ENCODE data around the gene PRRC1. TPM values are rescaled to one million over a fixed set of nuclear protein-coding genes. Genes with fewer than 3 reads are reported as not detected.

Gene PRRC1
- polyA plus RNA-seq, 1 donor from 2014 or later = 36.3 TPM

- TF ChIP-seq EZH2 (IDR thresholded peaks at IDR 0.05; ENCODE audit: borderline replicate concordance, insufficient read depth, low read length, poor library complexity, severe bottlenecking) (no peak), TAF1 (IDR thresholded peaks at IDR 0.05; ENCODE audit: low read depth) (no peak)
- no peak overlapping the region for H2AFZ ChIP-seq (ENCODE audit: low read depth, low read length)
These were observed 78.3 kb downstream of the PRRC1 start for GRCh38 chr5:127595484-127596368.

DNA sequence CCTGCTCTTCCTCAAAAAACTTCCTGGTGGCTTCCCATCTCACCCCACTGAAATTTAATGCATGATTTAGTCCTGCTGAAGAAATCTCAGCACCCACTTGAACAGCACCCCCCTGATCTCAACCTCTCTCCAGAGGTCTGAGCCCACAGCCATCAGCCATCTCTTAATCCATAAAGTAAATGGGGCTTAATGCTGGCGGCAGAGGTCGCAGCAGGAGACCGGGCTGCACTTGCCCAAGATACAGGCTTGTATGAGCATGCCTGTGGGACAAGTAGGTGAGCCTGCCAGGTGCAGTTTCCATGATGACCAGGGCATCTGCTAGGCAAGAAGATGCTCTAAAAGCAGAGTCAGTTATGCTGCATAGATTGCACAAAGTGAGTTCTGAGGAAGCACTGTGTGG, 79.1 kb downstream of the PRRC1 start:
- H3K9me2 ChIP-seq (ENCODE audit: insufficient read depth, low read length) = no peaks in the 10 kb centered on the region
- no peak overlapping the region for H3K4me2 ChIP-seq (ENCODE audit: low read length)
- H3K27ac ChIP-seq (ENCODE audit: low read length) = no peak overlapping the region
- H4K20me1 ChIP-seq (ENCODE audit: insufficient read depth) = no peaks in the 10 kb centered on the region
- no peak overlapping the region for H3K9ac ChIP-seq (ENCODE audit: low read length)
- no peaks in the 10 kb centered on the region for H3K27me3 ChIP-seq (ENCODE audit: insufficient read depth, low read depth, low read length)
- no peak overlapping the region for H2AFZ ChIP-seq (ENCODE audit: low read depth, low read length)
- no peaks in the 10 kb centered on the region for H3F3A ChIP-seq (ENCODE audit: insufficient read depth, low read length, poor library complexity, severe bottlenecking)
- H3K79me2 ChIP-seq (replicated peaks; ENCODE audit: insufficient read depth, low read length) = no peaks in the 10 kb centered on the region
- no peaks in the 10 kb centered on the region for H3K9me3 ChIP-seq (ENCODE audit: low read length)
- TF ChIP-seq MXI1 (conservative IDR thresholded peaks at IDR 0.05; ENCODE audit: poor library complexity, severe bottlenecking) (no peak), EP300 (conservative IDR thresholded peaks at IDR 0.05; ENCODE audit: poor library complexity, severe bottlenecking) (no peak), EZH2 (IDR thresholded peaks at IDR 0.05; ENCODE audit: borderline replicate concordance, insufficient read depth, low read length, poor library complexity, severe bottlenecking) (no peak), TAF1 (IDR thresholded peaks at IDR 0.05; ENCODE audit: low read depth) (no peak), CTCF (IDR thresholded peaks at IDR 0.05; ENCODE audit: poor library complexity, severe bottlenecking) (no peak)
- H3K36me3 ChIP-seq (ENCODE audit: insufficient read depth, low read length) = no peaks in the 10 kb centered on the region
- no peak overlapping the region for H3K4me3 ChIP-seq (ENCODE audit: low read length)

More at GRCh38 chr5:127595484-127596368, 78.3 kb downstream of the PRRC1 start:
- Histone ChIP-seq H3K27ac (ENCODE audit: low read length) (no peak overlapping the region), H3K9ac (ENCODE audit: low read length) (no peak overlapping the region), H3K27me3 (ENCODE audit: insufficient read depth, low read depth, low read length) (no peaks in the 10 kb centered on the region), H3K79me2 (replicated peaks; ENCODE audit: insufficient read depth, low read length) (no peaks in the 10 kb centered on the region), H3K4me2 (ENCODE audit: low read length) (no peak overlapping the region), H3K4me3 (ENCODE audit: low read length) (no peak overlapping the region), H3K9me3 (ENCODE audit: low read length) (no peaks in the 10 kb centered on the region), H3K9me2 (ENCODE audit: insufficient read depth, low read length) (no peaks in the 10 kb centered on the region), H3K36me3 (ENCODE audit: insufficient read depth, low read length) (no peaks in the 10 kb centered on the region), H4K20me1 (ENCODE audit: insufficient read depth) (no peaks in the 10 kb centered on the region), H3F3A (ENCODE audit: insufficient read depth, low read length, poor library complexity, severe bottlenecking) (no peaks in the 10 kb centered on the region)

DNA sequence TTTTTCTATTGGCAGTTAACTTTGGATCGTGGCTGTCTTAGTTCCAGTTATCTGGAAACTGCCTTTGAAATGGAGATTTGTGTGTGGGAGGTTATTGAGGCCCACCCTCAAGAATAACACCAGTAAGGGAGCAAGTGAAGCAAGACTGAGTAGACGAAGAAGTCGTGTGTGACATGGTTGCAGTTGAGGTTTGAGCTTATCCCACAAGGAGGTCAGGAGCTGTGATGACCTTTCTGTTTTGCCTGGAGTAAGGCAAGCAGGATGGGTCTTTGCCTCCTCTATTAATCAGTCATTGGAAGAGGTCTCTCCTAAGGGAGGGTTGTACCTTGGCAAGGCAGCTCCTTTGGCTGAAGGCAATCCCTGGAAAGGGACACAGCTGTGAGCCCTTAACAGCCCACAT, 81.9 kb downstream of the PRRC1 start:
- no peak overlapping the region for H3K4me3 ChIP-seq (ENCODE audit: low read length)
- no peaks in the 10 kb centered on the region for H3K9me3 ChIP-seq (ENCODE audit: low read length)
- H3K9ac ChIP-seq (ENCODE audit: low read length) = no peak overlapping the region
- no peaks in the 10 kb centered on the region for H3K27me3 ChIP-seq (ENCODE audit: insufficient read depth, low read depth, low read length)
- no peak for TF ChIP-seq MXI1 (conservative IDR thresholded peaks at IDR 0.05; ENCODE audit: poor library complexity, severe bottlenecking)
- TF ChIP-seq TAF1 (IDR thresholded peaks at IDR 0.05; ENCODE audit: low read depth) = no peak
- no peak for TF ChIP-seq SMC3 (conservative IDR thresholded peaks at IDR 0.05; ENCODE audit: poor library complexity)
- no peak for TF ChIP-seq RAD21 (conservative IDR thresholded peaks at IDR 0.05)
- no peak for TF ChIP-seq REST (IDR thresholded peaks at IDR 0.05; ENCODE audit: borderline replicate concordance)
- no peak for TF ChIP-seq POLR2AphosphoS5 (IDR thresholded peaks at IDR 0.05)
- TF ChIP-seq CTCF (IDR thresholded peaks at IDR 0.05; ENCODE audit: poor library complexity, severe bottlenecking) = no peak
- TF ChIP-seq EZH2 (IDR thresholded peaks at IDR 0.05; ENCODE audit: borderline replicate concordance, insufficient read depth, low read length, poor library complexity, severe bottlenecking) = no peak
- TF ChIP-seq EP300 (conservative IDR thresholded peaks at IDR 0.05; ENCODE audit: poor library complexity, severe bottlenecking) = no peak
- no peaks in the 10 kb centered on the region for H4K20me1 ChIP-seq (ENCODE audit: insufficient read depth)
- H3K27ac ChIP-seq (ENCODE audit: low read length) = no peak overlapping the region
- no peaks in the 10 kb centered on the region for H3K79me2 ChIP-seq (replicated peaks; ENCODE audit: insufficient read depth, low read length)
- H2AFZ ChIP-seq (ENCODE audit: low read depth, low read length) = no peak overlapping the region
- no peaks in the 10 kb centered on the region for H3K9me2 ChIP-seq (ENCODE audit: insufficient read depth, low read length)
- H3K36me3 ChIP-seq (ENCODE audit: insufficient read depth, low read length) = no peaks in the 10 kb centered on the region
- no peak overlapping the region for H3K4me2 ChIP-seq (ENCODE audit: low read length)
- H3F3A ChIP-seq (ENCODE audit: insufficient read depth, low read length, poor library complexity, severe bottlenecking) = no peaks in the 10 kb centered on the region
